SK-N-SH (cell line): ENCODE data around the gene CDCP1. TPM values are rescaled to one million over a fixed set of nuclear protein-coding genes. Genes with fewer than 3 reads are reported as not detected.

Experiments used
- CTCF ChIA-PET: fragments of 300-600, 350-600 bp; formaldehyde crosslinking; extraction: SDS; loops from one replicate; lab custom pipeline; 2021; lab: Yijun Ruan, JAX
- POLR2A ChIA-PET: fragments of 350-600 bp; sonication (Branson Sonifier 250); formaldehyde crosslinking; extraction: SDS; loops from one replicate; lab custom pipeline; 2020; ENCODE audit warnings: antibody characterized with exemption, inconsistent platforms; lab: Yijun Ruan, JAX
- DNase-seq: peaks from one replicate; pipeline ENCODE4 v3.0.0; 2012
- H2AFZ ChIP-seq: fragments of 200-600 bp; sonication (generic); 2 replicates; pipeline ENCODE4 v1.8.1; 2016; ENCODE audit warnings: antibody characterized with exemption, mild to moderate bottlenecking, low read depth
- H3F3A ChIP-seq: fragments of 200-600 bp; sonication (generic); replicated peaks from 2 replicates; pipeline ENCODE3; 2016; ENCODE audit warnings: antibody characterized with exemption, mild to moderate bottlenecking; ENCODE audit not compliant: insufficient read depth
- H3K27ac ChIP-seq, 2 experiments: fragments of 200-500 bp in 1 of 2; fragments of 200-600 bp in 1 of 2; sonication (Bioruptor generic) in 1 of 2; sonication (generic), shearing (Covaris generic) in 1 of 2; 2 replicates each; pipeline versions ENCODE4 v1.5.1 to v1.6.1; 2014 to 2016; ENCODE audit warnings: low read depth in 2 of 2, inconsistent platforms in 1 of 2, low read length in 1 of 2, mild to moderate bottlenecking in 1 of 2, mixed read lengths in 1 of 2
- H3K27me3 ChIP-seq: fragments of 200-600 bp; sonication (generic), shearing (Covaris generic); 2 replicates; pipeline ENCODE4 v1.6.1; 2016; ENCODE audit warnings: mixed run types; ENCODE audit not compliant: insufficient read depth
- H3K36me3 ChIP-seq, 2 experiments: fragments of 200-500 bp in 1 of 2; fragments of 200-600 bp in 1 of 2; sonication (Bioruptor generic) in 1 of 2; sonication (generic) in 1 of 2; replicated peaks in 1 of 2; 2 replicates each; pipeline versions ENCODE3 to v1.5.1; 2014 to 2016; ENCODE audit warnings: low read length in 1 of 2, mild to moderate bottlenecking in 1 of 2; ENCODE audit not compliant: insufficient read depth in 2 of 2, control insufficient read depth in 1 of 2
- H3K4me1 ChIP-seq, 2 experiments: fragments of 200-500 bp in 1 of 2; fragments of 200-600 bp in 1 of 2; sonication (Bioruptor generic) in 1 of 2; sonication (generic), shearing (Covaris generic) in 1 of 2; 2 replicates each; pipeline versions ENCODE4 v1.5.1 to v1.6.1; 2014 to 2016; ENCODE audit warnings: low read depth in 1 of 2, low read length in 1 of 2, mixed run types in 1 of 2; ENCODE audit not compliant: insufficient read depth in 2 of 2, control insufficient read depth in 1 of 2
- H3K4me2 ChIP-seq: fragments of 200-600 bp; sonication (generic), shearing (Covaris generic); 2 replicates; pipeline ENCODE4 v1.6.1; 2017; ENCODE audit warnings: mixed run types
- H3K4me3 ChIP-seq, 2 experiments: fragments of 200-500 bp in 1 of 2; fragments of 200-600 bp in 1 of 2; sonication (Bioruptor generic) in 1 of 2; sonication (generic), shearing (Covaris generic) in 1 of 2; 2 replicates each; pipeline versions ENCODE4 v1.5.1 to v1.8.1; 2014 to 2016; ENCODE audit warnings: low read depth in 2 of 2, inconsistent platforms in 1 of 2, low read length in 1 of 2, mild to moderate bottlenecking in 1 of 2, mixed read lengths in 1 of 2, moderate library complexity in 1 of 2
- H3K79me2 ChIP-seq: fragments of 200-600 bp; sonication (generic); 2 replicates; pipeline ENCODE4 v1.8.1; 2017; ENCODE audit warnings: mild to moderate bottlenecking; ENCODE audit not compliant: insufficient read depth
- H3K9ac ChIP-seq: fragments of 200-600 bp; sonication (generic); 2 replicates; pipeline ENCODE4 v1.6.1; 2017; ENCODE audit warnings: mixed run types
- H3K9me2 ChIP-seq: fragments of 200-600 bp; sonication (generic); 2 replicates; pipeline ENCODE4 v1.6.1; 2017; ENCODE audit warnings: mixed run types
- H3K9me3 ChIP-seq: fragments of 200-600 bp; sonication (generic); 2 replicates; pipeline ENCODE4 v1.6.1; 2017; ENCODE audit warnings: mixed run types, mild to moderate bottlenecking, moderate library complexity
- H4K20me1 ChIP-seq: fragments of 200-600 bp; sonication (generic); 2 replicates; pipeline ENCODE4 v1.6.1; 2017; ENCODE audit warnings: mild to moderate bottlenecking, mixed run types; ENCODE audit not compliant: insufficient read depth
- CHD2 ChIP-seq: fragments of 150-350 bp; IDR thresholded peaks from 2 replicates; pipeline ENCODE4 v1.6.1; 2018; ENCODE audit warnings: low read length; ENCODE audit not compliant: partially characterized antibody
- EP300 ChIP-seq, 2 experiments: IDR thresholded peaks; 2 replicates each; pipeline versions ENCODE4 v1.4.0 to v1.6.1; 2012; ENCODE audit warnings: borderline replicate concordance in 1 of 2, low read depth in 1 of 2, low read length in 1 of 2
- FOSL2 ChIP-seq: IDR thresholded peaks from 2 replicates; pipeline ENCODE4 v1.4.0; 2012; ENCODE audit warnings: low read depth, mild to moderate bottlenecking, moderate library complexity, borderline replicate concordance
- GABPA ChIP-seq: IDR thresholded peaks from 2 replicates; pipeline ENCODE4 v1.4.0; 2012; ENCODE audit warnings: low read depth, mild to moderate bottlenecking
- IRF3 ChIP-seq: fragments of 150-350 bp; IDR thresholded peaks from 2 replicates; pipeline ENCODE4 v1.6.1; 2016; ENCODE audit warnings: mild to moderate bottlenecking, low read depth, low read length
- JUND ChIP-seq: IDR thresholded peaks from 2 replicates; pipeline ENCODE4 v1.4.0; 2012
- MEF2A ChIP-seq: IDR thresholded peaks from 2 replicates; pipeline ENCODE4 v1.4.0; 2012; ENCODE audit warnings: low read depth, borderline replicate concordance
- MXI1 ChIP-seq: IDR thresholded peaks from 2 replicates; pipeline ENCODE4 v1.6.1; 2012; ENCODE audit warnings: mild to moderate bottlenecking, low read depth, low read length, improper control_type of control experiment
- NFIC ChIP-seq: IDR thresholded peaks from 2 replicates; pipeline ENCODE4 v1.4.0; 2012; ENCODE audit warnings: borderline replicate concordance
- NRF1 ChIP-seq: IDR thresholded peaks from 2 replicates; pipeline ENCODE4 v1.6.1; 2012; ENCODE audit warnings: low read depth, mild to moderate bottlenecking, low read length
- RCOR1 ChIP-seq: fragments of 150-350 bp; IDR thresholded peaks from 2 replicates; pipeline ENCODE4 v1.6.1; 2017; ENCODE audit warnings: antibody characterized with exemption, low read length
- REST ChIP-seq: IDR thresholded peaks from 2 replicates; pipeline ENCODE4 v1.6.1; 2012; ENCODE audit warnings: mild to moderate bottlenecking, low read depth, low read length, moderate library complexity
- RFX5 ChIP-seq: IDR thresholded peaks from 2 replicates; pipeline ENCODE4 v1.6.1; 2012; ENCODE audit warnings: mild to moderate bottlenecking, improper control_type of control experiment, low read length
- SMC3 ChIP-seq: IDR thresholded peaks from 2 replicates; pipeline ENCODE4 v1.6.1; 2012; ENCODE audit warnings: low read depth, low read length, improper control_type of control experiment
- TAF1 ChIP-seq: IDR thresholded peaks from 2 replicates; pipeline ENCODE4 v1.6.1; 2012; ENCODE audit warnings: low read depth, mild to moderate bottlenecking, low read length, moderate library complexity, borderline replicate concordance
- TCF12 ChIP-seq: IDR thresholded peaks from 2 replicates; pipeline ENCODE4 v1.4.0; 2012
- USF1 ChIP-seq: IDR thresholded peaks from 2 replicates; pipeline ENCODE4 v1.4.0; 2012; ENCODE audit warnings: low read depth, borderline replicate concordance
- YY1 ChIP-seq: IDR thresholded peaks from 2 replicates; pipeline ENCODE4 v1.4.0; 2012; ENCODE audit warnings: low read depth, mild to moderate bottlenecking
- WGBS: methylation state at CpG from one replicate; pipeline ENCODE4 v1.1.6; 2017; ENCODE audit warnings: low lambda C conversion rate; 5-methylcytosine and 5-hydroxymethylcytosine counted together
- polyA plus RNA-seq, 3 experiments: library from polyadenylated mRNA; depleted of rRNA; stranded (reverse); fragments of >200 nt; gene quantifications; 2 replicates each; pipeline ENCODE4 v1.2.3, GENCODE V29; 2012

Gene CDCP1
- polyA plus RNA-seq, 1 of the 3 experiments (the other 2 are of a cell fraction), result 3.6 TPM

- no peak for TF ChIP-seq IRF3
- TF ChIP-seq USF1, result no peak
- no peak for TF ChIP-seq TCF12
Measured at GRCh38 chr3:45176912-45177311, 30.7 kb upstream of the CDCP1 start (continued).

- Histone ChIP-seq H3K9ac (no peak overlapping the region), H4K20me1 (no peaks in the 10 kb centered on the region), H3K9me2 (no peaks in the 10 kb centered on the region), H3K36me3 (no peaks in the 10 kb centered on the region), H3K4me1 (peaks cover 4 to 10% of the 10 kb centered on the region in 2 experiments; a peak in 2 of 4 replicates), H3K27me3 (no peaks in the 10 kb centered on the region), H3K79me2 (no peaks in the 10 kb centered on the region), H3K9me3 (no peaks in the 10 kb centered on the region), H3K4me2 (no peak overlapping the region), H3K4me3 (no peak overlapping the region), H3F3A (no peaks in the 10 kb centered on the region), H3K27ac (no peak overlapping the region), H2AFZ (no peak overlapping the region)
- ChIA-PET POLR2A (no interaction called here), CTCF (interaction anchor here (1.5 kb wide), 1 partner anchor 134 kb away, joined by 4 read pairs; no protein-coding TSS in a partner anchor)
- DNase-seq, result no peak
- TF ChIP-seq NRF1, result no peak
- no peak for TF ChIP-seq TAF1
- no peak for TF ChIP-seq CHD2
- TF ChIP-seq GABPA, result no peak
- TF ChIP-seq MEF2A, result no peak
- TF ChIP-seq YY1, result no peak
- TF ChIP-seq RCOR1, result no peak
- TF ChIP-seq MXI1, result no peak
- no peak for TF ChIP-seq FOSL2
- TF ChIP-seq EP300 (IDR thresholded peaks at IDR 0.05; ENCODE audit: borderline replicate concordance in 1 of 2, low read depth in 1 of 2, low read length in 1 of 2), result no peak
- TF ChIP-seq JUND, result no peak
- no peak for TF ChIP-seq SMC3
- no peak for TF ChIP-seq NFIC
- TF ChIP-seq REST, result no peak
- TF ChIP-seq RFX5, result no peak
- WGBS, result 25% methylated on average over 2 of the region's 2 CpGs
Measured at GRCh38 chr3:45174234-45174633, 28.1 kb upstream of the CDCP1 start.
